CD8-positive, alpha-beta memory T cell (primary cell): ENCODE data around the gene ANTXR2. TPM values are rescaled to one million over a fixed set of nuclear protein-coding genes. Genes with fewer than 3 reads are reported as not detected.
"Not testable (repeated sequence)": the region's sequence is repeated elsewhere in the genome, so short reads cannot be mapped to it uniquely, and the experiment has no call there.

Experiments used
- CTCF ChIA-PET: fragments of 350-600 bp; sonication (Branson Sonifier 250); formaldehyde crosslinking; loops from one replicate; lab custom pipeline; 2021; ENCODE audit warnings: antibody characterized with exemption; lab: Charles Lee
- POLR2A ChIA-PET: fragments of 350-600 bp; sonication (Branson Sonifier 250); formaldehyde crosslinking; loops from one replicate; lab custom pipeline; 2021; ENCODE audit warnings: antibody characterized with exemption; lab: Charles Lee
- DNase-seq, 5 donors: peaks; one replicate each; pipeline versions ENCODE4 v3.0.0 to v3.0.0-alpha.2; 2020 to 2022; ENCODE audit warnings: mixed read lengths in 1 of 5
- H3K27ac ChIP-seq: one replicate; pipeline ENCODE4 v1.7.0; 2013; ENCODE audit warnings: low read depth, mild to moderate bottlenecking, low read length, moderate library complexity
- H3K27me3 ChIP-seq: 2 replicates; pipeline ENCODE4 v1.7.0; 2013; ENCODE audit warnings: low read length, mild to moderate bottlenecking; ENCODE audit not compliant: insufficient read depth, poor library complexity, severe bottlenecking
- H3K36me3 ChIP-seq: 2 replicates; pipeline ENCODE4 v1.7.0; 2013; ENCODE audit warnings: mild to moderate bottlenecking, low read length, moderate library complexity; ENCODE audit not compliant: insufficient read depth
- H3K4me1 ChIP-seq: 2 replicates; pipeline ENCODE4 v1.7.0; 2013; ENCODE audit warnings: mild to moderate bottlenecking, low read length, moderate library complexity; ENCODE audit not compliant: insufficient read depth
- H3K4me3 ChIP-seq: 2 replicates; pipeline ENCODE4 v1.7.0; 2013; ENCODE audit warnings: mild to moderate bottlenecking, low read length
- H3K9me3 ChIP-seq: 2 replicates; pipeline ENCODE4 v1.7.0; 2013; ENCODE audit warnings: mild to moderate bottlenecking, low read length
- H3K27ac Mint-ChIP-seq, 8 donors: one replicate each; pipeline ENCODE4 v1.8.0; 2020 to 2021; ENCODE audit warnings: mixed read lengths in 8 of 8, mild to moderate bottlenecking in 6 of 8, inconsistent platforms in 3 of 8, moderate library complexity in 3 of 8
- H3K27me3 Mint-ChIP-seq, 2 donors: one replicate each; pipeline ENCODE4 v1.8.0; 2020 to 2021; ENCODE audit warnings: mixed read lengths in 2 of 2, mild to moderate bottlenecking in 1 of 2, moderate library complexity in 1 of 2
- H3K36me3 Mint-ChIP-seq, 3 donors: one replicate each; pipeline ENCODE4 v1.8.0; 2020 to 2021; ENCODE audit warnings: mixed read lengths in 3 of 3, inconsistent platforms in 1 of 3, mild to moderate bottlenecking in 1 of 3
- H3K4me1 Mint-ChIP-seq, 3 donors: one replicate each; pipeline ENCODE4 v1.8.0; 2020 to 2021; ENCODE audit warnings: mixed read lengths in 3 of 3, inconsistent platforms in 1 of 3, mild to moderate bottlenecking in 1 of 3
- H3K4me3 Mint-ChIP-seq, 7 donors: one replicate each; pipeline ENCODE4 v1.8.0; 2020 to 2021; ENCODE audit warnings: mixed read lengths in 7 of 7, mild to moderate bottlenecking in 6 of 7, moderate library complexity in 4 of 7, inconsistent platforms in 2 of 7
- H3K9me3 Mint-ChIP-seq, 5 donors: one replicate each; pipeline ENCODE4 v1.8.0; 2020 to 2022; ENCODE audit warnings: mixed read lengths in 5 of 5, mild to moderate bottlenecking in 3 of 5, moderate library complexity in 2 of 5, inconsistent platforms in 1 of 5
- polyA plus RNA-seq: library from polyadenylated mRNA; unstranded; fragments of 300-500 nt; fragmentation: Illumina TruSeq; gene quantifications from one replicate; pipeline ENCODE4 v1.2.3, GENCODE V29; 2021
- total RNA-seq, 2 experiments: library from RNA; stranded (reverse); gene quantifications; one replicate each; pipeline ENCODE4 v1.2.3, GENCODE V29; 2021

Gene ANTXR2
- total and polyA plus RNA-seq, 3 experiments from 2014 or later: 18.2 to 44.2 (median 20.6) TPM

DNA sequence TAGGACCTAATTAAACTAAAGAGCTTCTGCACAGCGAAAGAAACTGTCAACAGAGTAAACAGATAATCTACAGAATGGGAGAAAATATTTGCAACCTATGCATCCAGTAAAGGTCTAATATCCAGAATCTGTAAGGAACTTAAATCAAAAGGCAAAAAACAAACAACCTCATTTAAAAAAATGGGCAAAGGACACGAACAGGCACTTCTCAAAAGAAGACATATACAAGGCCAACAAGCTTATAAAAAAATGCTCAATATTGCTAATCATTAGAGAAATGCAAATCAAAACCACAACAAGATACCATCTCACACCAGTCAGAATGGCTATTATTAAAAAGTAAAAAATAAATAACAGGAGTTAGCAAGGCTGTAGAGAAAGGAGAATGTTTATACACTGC is 81.9 kb downstream of the ANTXR2 start:
- H3K4me3 Mint-ChIP-seq: not testable (repeated sequence)
- POLR2A ChIA-PET: interaction anchor here (0.7 kb wide), 1 partner anchor 41 kb away, joined by 3 read pairs; no protein-coding TSS in a partner anchor

GRCh38 chr4:79987401-79987800 is 85.6 kb downstream of the ANTXR2 start:
- peaks cover 1 to 20% (median 11%) of the 10 kb centered on the region in 3 donors for H3K36me3 Mint-ChIP-seq
- H3K9me3 Mint-ChIP-seq: no peaks in the 10 kb centered on the region
- ChIA-PET CTCF (no interaction called here), POLR2A (no interaction called here)
- Histone ChIP-seq H3K36me3 (no peaks in the 10 kb centered on the region), H3K9me3 (no peaks in the 10 kb centered on the region), H3K4me3 (no peak overlapping the region), H3K4me1 (no peaks in the 10 kb centered on the region), H3K27ac (no peak overlapping the region), H3K27me3 (no peaks in the 10 kb centered on the region)
- no peak overlapping the region for H3K4me3 Mint-ChIP-seq
- H3K27me3 Mint-ChIP-seq: no peaks in the 10 kb centered on the region
- H3K27ac Mint-ChIP-seq: no peak overlapping the region
- no peak for DNase-seq
- H3K4me1 Mint-ChIP-seq: peaks cover 26 to 50% (median 27%) of the 10 kb centered on the region in 3 donors

More for the DNA sequence above, 81.9 kb downstream of the ANTXR2 start:
- H3K4me3 ChIP-seq, H3K36me3 ChIP-seq, CTCF ChIA-PET, H3K27ac ChIP-seq, DNase-seq, H3K9me3 ChIP-seq, H3K27ac Mint-ChIP-seq, H3K9me3 Mint-ChIP-seq, H3K27me3 Mint-ChIP-seq, H3K4me1 ChIP-seq, H3K27me3 ChIP-seq: not testable (repeated sequence)
- Mint-ChIP-seq H3K4me1 (peaks cover 31 to 74% (median 37%) of the 10 kb centered on the region in 3 donors), H3K36me3 (peaks cover 3 to 11% (median 7%) of the 10 kb centered on the region in 3 donors)

DNA sequence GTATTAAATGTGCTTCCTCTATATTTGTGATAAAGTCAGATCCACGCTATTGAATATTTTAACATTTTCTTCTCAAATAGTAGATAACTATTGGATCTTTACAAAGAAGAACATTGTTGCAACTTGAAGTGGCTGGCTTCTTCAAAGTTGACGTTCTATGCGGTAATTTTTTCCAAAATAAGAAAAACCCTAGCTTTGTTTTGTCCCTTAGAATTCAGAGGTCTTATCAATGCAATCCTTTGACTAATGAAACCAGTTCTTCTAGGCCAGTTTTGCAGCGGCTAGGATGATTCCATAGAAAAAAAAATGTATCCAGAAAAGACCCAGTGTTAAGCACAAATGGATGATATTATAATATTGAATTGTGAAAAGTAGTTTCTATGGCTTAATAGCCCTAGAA is 89.6 kb downstream of the ANTXR2 start:
- no peaks in the 10 kb centered on the region for H3K9me3 ChIP-seq
- peaks cover 9 to 14% (median 12%) of the 10 kb centered on the region in 3 donors for H3K4me1 Mint-ChIP-seq
- CTCF ChIA-PET: no interaction called here

GRCh38 chr4:79982601-79983322 is 90.3 kb downstream of the ANTXR2 start:
- no peaks in the 10 kb centered on the region for H3K4me1 ChIP-seq
- no peaks in the 10 kb centered on the region for H3K27me3 Mint-ChIP-seq
- DNase-seq: no peak
- no peak overlapping the region for H3K4me3 ChIP-seq
- peaks cover 9% of the 10 kb centered on the region for H3K36me3 ChIP-seq
- H3K4me3 Mint-ChIP-seq: no peak overlapping the region
- H3K9me3 ChIP-seq: no peaks in the 10 kb centered on the region
- no peaks in the 10 kb centered on the region for H3K27me3 ChIP-seq
- POLR2A ChIA-PET: interaction anchor here (0.5 kb wide), 1 partner anchor 163 kb away, joined by 3 read pairs; no protein-coding TSS in a partner anchor
- no peak overlapping the region for H3K27ac ChIP-seq
- peaks cover 5 to 40% (median 11%) of the 10 kb centered on the region in 3 donors for H3K36me3 Mint-ChIP-seq
- no peak overlapping the region for H3K27ac Mint-ChIP-seq
- peaks cover 6 to 11% (median 9%) of the 10 kb centered on the region in 3 donors for H3K4me1 Mint-ChIP-seq
- no peaks in the 10 kb centered on the region for H3K9me3 Mint-ChIP-seq
- CTCF ChIA-PET: no interaction called here

More for the DNA sequence above, 89.6 kb downstream of the ANTXR2 start:
- Mint-ChIP-seq H3K9me3 (no peaks in the 10 kb centered on the region), H3K4me3 (no peak overlapping the region), H3K36me3 (peaks cover 5 to 33% (median 11%) of the 10 kb centered on the region in 3 donors), H3K27ac (no peak overlapping the region), H3K27me3 (no peaks in the 10 kb centered on the region)
- POLR2A ChIA-PET: no interaction called here
- Histone ChIP-seq H3K27me3 (no peaks in the 10 kb centered on the region), H3K4me1 (no peaks in the 10 kb centered on the region), H3K27ac (no peak overlapping the region), H3K36me3 (peaks cover 5% of the 10 kb centered on the region), H3K4me3 (no peak overlapping the region)
- no peak for DNase-seq

DNA sequence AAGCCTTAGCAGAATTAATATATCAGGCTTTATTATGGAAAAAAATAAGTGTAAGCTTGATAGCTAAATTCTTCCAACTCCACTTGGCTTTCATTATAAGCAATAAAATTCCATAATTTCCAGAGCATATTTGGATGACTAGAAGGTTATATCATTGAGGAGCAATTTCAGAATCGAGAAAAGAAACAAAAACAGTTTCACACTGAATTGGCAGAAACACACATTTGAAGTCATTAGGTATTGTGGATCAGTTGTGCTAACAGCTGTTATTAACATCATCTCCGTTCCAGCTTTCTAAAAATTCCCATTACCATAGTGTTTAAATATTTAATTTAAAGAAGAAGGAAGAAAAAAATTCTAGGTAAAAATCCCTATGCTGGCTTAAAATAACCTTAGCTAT is 92.6 kb downstream of the ANTXR2 start:
- peaks cover 16 to 59% (median 16%) of the 10 kb centered on the region in 3 donors for H3K36me3 Mint-ChIP-seq

DNA sequence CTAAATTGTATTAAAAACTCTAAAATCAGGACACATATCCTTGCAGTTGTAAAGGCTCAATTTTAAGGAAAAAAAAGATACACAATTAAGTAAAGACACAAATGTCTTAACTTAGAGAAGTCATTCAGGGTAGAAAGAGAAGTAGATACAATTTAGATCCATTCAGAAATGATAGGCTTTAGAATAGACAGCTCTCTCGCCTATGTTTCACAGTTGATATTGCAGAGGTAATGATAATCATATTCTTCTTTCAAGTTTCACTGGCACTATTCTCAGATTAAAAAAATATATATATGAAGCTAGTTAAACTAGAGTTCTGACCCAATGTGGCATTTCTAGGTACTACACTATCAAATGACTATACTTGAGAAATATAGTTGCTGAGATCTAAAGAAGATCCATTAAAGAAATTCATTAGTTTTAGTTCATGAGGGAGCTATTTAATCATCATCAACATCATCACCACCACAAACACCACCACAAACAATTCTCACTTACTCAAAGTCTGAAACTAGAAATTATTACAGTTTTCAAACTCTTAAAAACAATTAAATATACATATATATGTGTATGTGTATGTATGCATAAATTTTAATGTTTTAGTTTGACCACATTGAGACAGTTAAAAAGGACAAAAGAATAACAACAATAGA is 93.1 kb downstream of the ANTXR2 start:
- H3K36me3 Mint-ChIP-seq: peaks cover 16 to 61% (median 18%) of the 10 kb centered on the region in 3 donors
- Histone ChIP-seq H3K27me3 (no peaks in the 10 kb centered on the region), H3K4me3 (no peak overlapping the region), H3K27ac (no peak overlapping the region), H3K4me1 (no peaks in the 10 kb centered on the region), H3K9me3 (no peaks in the 10 kb centered on the region), H3K36me3 (peaks cover 17% of the 10 kb centered on the region)
- CTCF ChIA-PET: no interaction called here
- H3K9me3 Mint-ChIP-seq: no peaks in the 10 kb centered on the region
- peaks cover 0 to 4% (median 0%) of the 10 kb centered on the region in 3 donors for H3K4me1 Mint-ChIP-seq
- POLR2A ChIA-PET: no interaction called here
- H3K4me3 Mint-ChIP-seq: no peak overlapping the region
- no peak for DNase-seq
- no peaks in the 10 kb centered on the region for H3K27me3 Mint-ChIP-seq
- peak overlapping the region in 1 of 8 donors; percentile 27 for H3K27ac Mint-ChIP-seq

More for the DNA sequence above, 92.6 kb downstream of the ANTXR2 start:
- peaks cover 17% of the 10 kb centered on the region for H3K36me3 ChIP-seq
- H3K9me3 ChIP-seq: no peaks in the 10 kb centered on the region
- H3K27me3 Mint-ChIP-seq: no peaks in the 10 kb centered on the region
- DNase-seq: no peak
- H3K4me1 Mint-ChIP-seq: peaks cover 0 to 4% (median 0%) of the 10 kb centered on the region in 3 donors
- H3K27ac Mint-ChIP-seq: peak overlapping the region in 1 of 8 donors; percentile 27
- H3K9me3 Mint-ChIP-seq: no peaks in the 10 kb centered on the region
- no peak overlapping the region for H3K4me3 ChIP-seq
- H3K27me3 ChIP-seq: no peaks in the 10 kb centered on the region
- H3K4me1 ChIP-seq: no peaks in the 10 kb centered on the region
- H3K4me3 Mint-ChIP-seq: no peak overlapping the region
- no peak overlapping the region for H3K27ac ChIP-seq
- ChIA-PET POLR2A (no interaction called here), CTCF (no interaction called here)

- Histone ChIP-seq H3K27ac (no peak overlapping the region), H3K4me1 (no peaks in the 10 kb centered on the region), H3K9me3 (no peaks in the 10 kb centered on the region), H3K27me3 (no peaks in the 10 kb centered on the region), H3K36me3 (peaks cover 22% of the 10 kb centered on the region), H3K4me3 (no peak overlapping the region)
- no peak overlapping the region for H3K4me3 Mint-ChIP-seq
- no peaks in the 10 kb centered on the region for H3K27me3 Mint-ChIP-seq
- no peak overlapping the region for H3K27ac Mint-ChIP-seq
- no peaks in the 10 kb centered on the region for H3K9me3 Mint-ChIP-seq
- ChIA-PET CTCF (no interaction called here), POLR2A (no interaction called here)
- H3K36me3 Mint-ChIP-seq: peaks cover 18 to 64% (median 18%) of the 10 kb centered on the region in 3 donors
- H3K4me1 Mint-ChIP-seq: peaks cover 0 to 4% (median 0%) of the 10 kb centered on the region in 3 donors
- no peak for DNase-seq
Observed at GRCh38 chr4:79977131-79977840, 95.7 kb downstream of the ANTXR2 start.
